Esophagus squamous epithelium (tissue), 4 donors: ENCODE data around the gene NAIP.

ENCODE experiments used
- POLR2A ChIP-seq, 4 donors: fragments of 450-650 bp; IDR thresholded peaks; one replicate each; pipeline ENCODE4 v1.6.1; 2017; ENCODE audit warnings: antibody characterized with exemption in 4 of 4, mild to moderate bottlenecking in 4 of 4, moderate library complexity in 3 of 4
- TF ChIP-seq, protein P1 (sequence below), 6 experiments: fragments of 450-650 bp in 4 of 6; fragments of 200-600 bp in 2 of 6; sonication (generic) in 2 of 6; IDR thresholded peaks; one replicate each; pipeline ENCODE4 v1.5.1; 2016 to 2019; ENCODE audit warnings: antibody characterized with exemption in 6 of 6, mild to moderate bottlenecking in 4 of 6, moderate library complexity in 4 of 6

- TF ChIP-seq, protein P1, sequence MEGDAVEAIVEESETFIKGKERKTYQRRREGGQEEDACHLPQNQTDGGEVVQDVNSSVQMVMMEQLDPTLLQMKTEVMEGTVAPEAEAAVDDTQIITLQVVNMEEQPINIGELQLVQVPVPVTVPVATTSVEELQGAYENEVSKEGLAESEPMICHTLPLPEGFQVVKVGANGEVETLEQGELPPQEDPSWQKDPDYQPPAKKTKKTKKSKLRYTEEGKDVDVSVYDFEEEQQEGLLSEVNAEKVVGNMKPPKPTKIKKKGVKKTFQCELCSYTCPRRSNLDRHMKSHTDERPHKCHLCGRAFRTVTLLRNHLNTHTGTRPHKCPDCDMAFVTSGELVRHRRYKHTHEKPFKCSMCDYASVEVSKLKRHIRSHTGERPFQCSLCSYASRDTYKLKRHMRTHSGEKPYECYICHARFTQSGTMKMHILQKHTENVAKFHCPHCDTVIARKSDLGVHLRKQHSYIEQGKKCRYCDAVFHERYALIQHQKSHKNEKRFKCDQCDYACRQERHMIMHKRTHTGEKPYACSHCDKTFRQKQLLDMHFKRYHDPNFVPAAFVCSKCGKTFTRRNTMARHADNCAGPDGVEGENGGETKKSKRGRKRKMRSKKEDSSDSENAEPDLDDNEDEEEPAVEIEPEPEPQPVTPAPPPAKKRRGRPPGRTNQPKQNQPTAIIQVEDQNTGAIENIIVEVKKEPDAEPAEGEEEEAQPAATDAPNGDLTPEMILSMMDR (IDR thresholded peaks at IDR 0.05): no peak
- TF ChIP-seq POLR2A (IDR thresholded peaks at IDR 0.05): no peak
Observed at GRCh38 chr5:71013575-71013974, 11.6 kb downstream of the NAIP start.
